Measurements from ENCODE around the gene SH3RF2.

DNA sequence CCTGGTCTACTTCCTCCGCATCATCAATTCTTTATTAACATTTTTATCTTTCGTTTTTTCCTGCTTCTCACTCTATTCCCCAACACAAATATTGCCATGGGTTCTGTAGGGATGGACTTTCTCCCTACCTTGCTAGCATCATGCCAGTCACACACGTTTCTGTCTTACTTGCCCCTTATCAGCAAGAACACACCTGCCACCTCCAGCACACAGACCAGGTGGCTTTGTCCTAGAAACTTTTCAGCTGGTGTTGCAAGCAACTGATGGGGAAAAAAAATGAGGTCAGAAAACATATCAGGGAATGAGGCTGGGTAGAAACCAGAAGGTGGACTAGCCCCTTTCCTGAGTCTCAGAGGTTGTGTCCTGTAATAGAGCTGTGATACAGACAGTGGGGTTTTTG is 5.8 kb downstream of the SH3RF2 start:
- TF ChIP-seq, protein P1, sequence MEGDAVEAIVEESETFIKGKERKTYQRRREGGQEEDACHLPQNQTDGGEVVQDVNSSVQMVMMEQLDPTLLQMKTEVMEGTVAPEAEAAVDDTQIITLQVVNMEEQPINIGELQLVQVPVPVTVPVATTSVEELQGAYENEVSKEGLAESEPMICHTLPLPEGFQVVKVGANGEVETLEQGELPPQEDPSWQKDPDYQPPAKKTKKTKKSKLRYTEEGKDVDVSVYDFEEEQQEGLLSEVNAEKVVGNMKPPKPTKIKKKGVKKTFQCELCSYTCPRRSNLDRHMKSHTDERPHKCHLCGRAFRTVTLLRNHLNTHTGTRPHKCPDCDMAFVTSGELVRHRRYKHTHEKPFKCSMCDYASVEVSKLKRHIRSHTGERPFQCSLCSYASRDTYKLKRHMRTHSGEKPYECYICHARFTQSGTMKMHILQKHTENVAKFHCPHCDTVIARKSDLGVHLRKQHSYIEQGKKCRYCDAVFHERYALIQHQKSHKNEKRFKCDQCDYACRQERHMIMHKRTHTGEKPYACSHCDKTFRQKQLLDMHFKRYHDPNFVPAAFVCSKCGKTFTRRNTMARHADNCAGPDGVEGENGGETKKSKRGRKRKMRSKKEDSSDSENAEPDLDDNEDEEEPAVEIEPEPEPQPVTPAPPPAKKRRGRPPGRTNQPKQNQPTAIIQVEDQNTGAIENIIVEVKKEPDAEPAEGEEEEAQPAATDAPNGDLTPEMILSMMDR (conservative IDR thresholded peaks at IDR 0.05 in 1 of 2, IDR thresholded peaks at IDR 0.05 in 1 of 2; ENCODE audit: extremely low read depth in 1 of 2, insufficient read depth in 1 of 2, low read depth in 1 of 2, low read length in 2 of 2), result no peak
- no peak for TF ChIP-seq EZH2 (IDR thresholded peaks at IDR 0.05; ENCODE audit: borderline replicate concordance, low read length)
